Esophagus muscularis mucosa (tissue), 4 donors: Measurements from ENCODE around the gene WWOX. TPM values are rescaled to one million over a fixed set of nuclear protein-coding genes. Genes with fewer than 3 reads are reported as not detected.
A peak's percentile ranks its signal among the peaks of the same experiment; 100 is the strongest.

Experiments used
- DNase-seq: peaks from one replicate; pipeline ENCODE4 v3.0.0-alpha.2; 2017; ENCODE audit errors: extremely low spot score
- H3K27ac ChIP-seq, 4 donors: fragments of 200-600 bp; sonication (generic); replicated peaks in 1 of 4; 1 replicate in 3 of 4; 2 replicates in 1 of 4; pipeline ENCODE4 v1.5.1; 2016 to 2019; ENCODE audit warnings: mild to moderate bottlenecking in 1 of 4
- H3K27me3 ChIP-seq, 4 donors: fragments of 200-600 bp; sonication (generic); one replicate each; pipeline versions ENCODE4 v1.5.1 to v1.6.0; 2016 to 2019
- H3K36me3 ChIP-seq, 4 donors: fragments of 200-600 bp; sonication (generic); one replicate each; pipeline ENCODE4 v1.5.1; 2016 to 2019
- H3K4me1 ChIP-seq, 4 donors: fragments of 200-600 bp; sonication (generic); one replicate each; pipeline ENCODE4 v1.5.1; 2016 to 2019
- H3K4me3 ChIP-seq, 4 donors: fragments of 200-600 bp; sonication (generic); 1 replicate in 2 of 4; 2 replicates in 2 of 4; pipeline ENCODE4 v1.5.1; 2016 to 2019; ENCODE audit warnings: mild to moderate bottlenecking in 4 of 4, moderate library complexity in 1 of 4
- H3K9me3 ChIP-seq, 4 donors: fragments of 200-600 bp; sonication (generic); 1 replicate in 3 of 4; 2 replicates in 1 of 4; pipeline ENCODE4 v1.5.1; 2016 to 2019
- EP300 ChIP-seq: sonication (generic); formaldehyde crosslinking; IDR thresholded peaks from one replicate; pipeline ENCODE4 v1.6.1; 2017; ENCODE audit warnings: antibody characterized with exemption
- POLR2A ChIP-seq: fragments of 450-650 bp; IDR thresholded peaks from one replicate; pipeline ENCODE4 v1.6.1; 2017; ENCODE audit warnings: antibody characterized with exemption, moderate library complexity, mild to moderate bottlenecking, low read depth
- POLR2AphosphoS5 ChIP-seq, 2 donors: sonication (generic); formaldehyde crosslinking; IDR thresholded peaks; one replicate each; pipeline ENCODE4 v1.6.1; 2017; ENCODE audit warnings: antibody characterized with exemption in 2 of 2
- WGBS: methylation state at CpG from one replicate; pipeline ENCODE4 v1.1.5; 2018; 5-methylcytosine and 5-hydroxymethylcytosine counted together
- intact Hi-C: fragments of 100-400 bp; cut with DNase I; formaldehyde crosslinking; loops from one replicate; pipeline ENCODE4 v1.15.1; 2023
- total RNA-seq, 4 donors: library from RNA; depleted of rRNA; stranded (reverse); fragments of >200 nt; gene quantifications; one replicate each; pipeline versions ENCODE4 v1.1.0 to v1.2.1, GENCODE V29; 2016
- TF ChIP-seq, protein P1 (sequence below), 3 experiments: fragments of 200-600 bp in 2 of 3; fragments of 450-650 bp in 1 of 3; sonication (generic) in 2 of 3; IDR thresholded peaks; one replicate each; pipeline ENCODE4 v1.5.1; 2017 to 2019; ENCODE audit warnings: antibody characterized with exemption in 3 of 3, mild to moderate bottlenecking in 2 of 3, moderate library complexity in 1 of 3

The WWOX gene
- total RNA-seq, 4 donors from 2014 or later: 14.4 to 27.8 (median 15.4) TPM

DNA sequence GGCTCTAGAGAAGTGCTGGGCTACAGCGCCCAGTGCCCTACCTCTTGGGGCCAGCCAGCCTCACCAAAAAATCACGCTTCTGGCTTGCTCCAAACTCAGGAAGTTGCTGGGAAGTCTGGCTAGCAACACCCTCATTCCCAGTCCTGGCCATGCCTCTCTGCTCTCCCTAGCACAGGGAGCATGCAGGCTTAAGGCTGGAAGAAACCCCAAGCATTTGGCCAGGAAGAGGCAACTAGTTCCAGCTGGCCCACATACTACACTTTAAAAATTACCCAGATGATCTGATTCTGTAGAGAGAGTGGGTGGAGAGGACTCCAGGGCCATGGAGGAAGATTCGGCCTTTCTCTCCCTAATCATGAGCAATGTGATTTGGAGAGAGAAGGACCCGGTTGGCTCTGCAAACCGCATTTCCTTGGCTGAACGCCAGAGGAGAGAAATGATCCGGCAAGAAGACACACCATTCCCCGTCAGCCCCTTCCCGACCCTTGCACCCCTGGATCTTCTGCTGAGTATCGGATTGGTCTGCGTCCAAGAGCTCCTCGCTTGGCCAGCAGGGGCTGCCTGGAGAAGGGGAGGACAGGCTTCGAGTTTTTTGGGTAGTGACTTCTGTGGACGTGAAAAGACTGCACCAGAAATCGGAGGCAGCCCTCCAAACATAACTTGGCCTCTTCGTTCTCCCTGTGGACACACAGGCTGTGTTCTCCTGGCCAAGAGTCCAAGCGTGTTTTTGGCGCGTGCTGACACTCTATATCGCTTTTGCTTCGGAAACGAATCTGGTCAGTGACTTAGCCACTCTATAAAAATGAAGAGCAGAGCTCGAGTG, 406.3 kb downstream of the WWOX start:
- peak overlapping the region; percentile 39 to 76 (median 60) for H3K27ac ChIP-seq
- intact Hi-C loops: loop anchor here (5.0 to 10.0 kb wide), 3 partner anchors 257 to 1959 kb away; no protein-coding TSS in a partner anchor

DNA sequence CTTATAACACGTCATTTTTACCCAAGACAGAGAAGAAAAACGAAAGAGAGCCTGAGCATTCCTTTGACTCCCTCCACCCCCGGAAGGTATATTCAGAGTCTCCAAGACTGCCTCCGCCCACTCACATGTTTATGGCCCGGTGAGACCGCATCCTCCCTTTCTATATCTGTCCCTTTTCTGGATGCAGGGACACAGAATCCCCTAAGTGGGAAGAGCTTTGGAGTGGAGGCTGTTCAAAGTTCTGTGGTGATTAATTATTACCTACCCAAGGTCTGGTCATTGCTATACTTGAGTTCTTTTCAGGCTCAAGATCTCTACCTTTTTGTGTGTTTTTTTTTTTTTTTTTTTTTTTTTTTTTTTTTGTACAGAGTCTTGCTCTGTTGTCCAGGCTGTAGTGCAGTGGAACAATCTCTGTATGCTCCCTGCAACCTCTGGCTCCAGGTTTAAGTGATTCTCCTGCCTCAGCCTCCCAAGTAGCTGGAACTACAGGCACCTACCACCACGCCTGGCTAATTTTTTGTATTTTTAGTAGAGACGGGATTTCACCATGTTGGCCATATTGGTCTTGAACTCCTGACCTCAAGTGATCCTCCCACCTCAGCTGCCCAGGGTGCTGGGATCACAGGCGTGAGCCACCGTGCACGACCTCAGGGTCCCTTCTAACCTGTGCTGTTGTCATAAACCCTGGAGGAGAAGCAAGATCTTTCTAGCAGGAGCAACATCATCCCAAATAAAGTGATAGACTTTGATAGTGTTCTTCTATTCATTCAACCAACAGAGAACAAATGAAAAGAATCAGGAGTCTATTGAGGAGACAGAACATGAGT, 407.1 kb downstream of the WWOX start:
- H3K4me3 ChIP-seq: peak overlapping the region; percentile 31 to 45 (median 36)
- WGBS: 71% methylated on average over 11 of the region's 11 CpGs
- no peaks in the 10 kb centered on the region for H3K27me3 ChIP-seq
- no peaks in the 10 kb centered on the region for H3K9me3 ChIP-seq
- intact Hi-C loops: loop anchor here (5.0 to 10.0 kb wide), 3 partner anchors 256 to 1958 kb away; no protein-coding TSS in a partner anchor
- no peaks in the 10 kb centered on the region for H3K36me3 ChIP-seq
- no peak for DNase-seq
- TF ChIP-seq POLR2A: no peak
- TF ChIP-seq, protein P1, sequence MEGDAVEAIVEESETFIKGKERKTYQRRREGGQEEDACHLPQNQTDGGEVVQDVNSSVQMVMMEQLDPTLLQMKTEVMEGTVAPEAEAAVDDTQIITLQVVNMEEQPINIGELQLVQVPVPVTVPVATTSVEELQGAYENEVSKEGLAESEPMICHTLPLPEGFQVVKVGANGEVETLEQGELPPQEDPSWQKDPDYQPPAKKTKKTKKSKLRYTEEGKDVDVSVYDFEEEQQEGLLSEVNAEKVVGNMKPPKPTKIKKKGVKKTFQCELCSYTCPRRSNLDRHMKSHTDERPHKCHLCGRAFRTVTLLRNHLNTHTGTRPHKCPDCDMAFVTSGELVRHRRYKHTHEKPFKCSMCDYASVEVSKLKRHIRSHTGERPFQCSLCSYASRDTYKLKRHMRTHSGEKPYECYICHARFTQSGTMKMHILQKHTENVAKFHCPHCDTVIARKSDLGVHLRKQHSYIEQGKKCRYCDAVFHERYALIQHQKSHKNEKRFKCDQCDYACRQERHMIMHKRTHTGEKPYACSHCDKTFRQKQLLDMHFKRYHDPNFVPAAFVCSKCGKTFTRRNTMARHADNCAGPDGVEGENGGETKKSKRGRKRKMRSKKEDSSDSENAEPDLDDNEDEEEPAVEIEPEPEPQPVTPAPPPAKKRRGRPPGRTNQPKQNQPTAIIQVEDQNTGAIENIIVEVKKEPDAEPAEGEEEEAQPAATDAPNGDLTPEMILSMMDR (IDR thresholded peaks at IDR 0.05): no peak
- TF ChIP-seq POLR2AphosphoS5 (IDR thresholded peaks at IDR 0.05): no peak
- no peak for TF ChIP-seq EP300
- peaks cover 13 to 33% (median 29%) of the 10 kb centered on the region in 4 donors for H3K4me1 ChIP-seq
- peak overlapping the region; percentile 39 to 76 (median 60) for H3K27ac ChIP-seq

More for the DNA sequence above, 406.3 kb downstream of the WWOX start:
- H3K27me3 ChIP-seq: no peaks in the 10 kb centered on the region
- no peaks in the 10 kb centered on the region for H3K36me3 ChIP-seq
- peaks cover 13 to 33% (median 29%) of the 10 kb centered on the region in 4 donors for H3K4me1 ChIP-seq
- WGBS: 47% methylated on average over 22 of the region's 23 CpGs
- H3K9me3 ChIP-seq: no peaks in the 10 kb centered on the region
- no peak for DNase-seq
- H3K4me3 ChIP-seq: peak overlapping the region; percentile 31 to 45 (median 36)
- TF ChIP-seq POLR2AphosphoS5 (IDR thresholded peaks at IDR 0.05) (peak in 1 of 2 donors; percentile 32), POLR2A (no peak)
- TF ChIP-seq, protein P1 (IDR thresholded peaks at IDR 0.05): peak in 1 of 3 experiments; percentile 42

DNA sequence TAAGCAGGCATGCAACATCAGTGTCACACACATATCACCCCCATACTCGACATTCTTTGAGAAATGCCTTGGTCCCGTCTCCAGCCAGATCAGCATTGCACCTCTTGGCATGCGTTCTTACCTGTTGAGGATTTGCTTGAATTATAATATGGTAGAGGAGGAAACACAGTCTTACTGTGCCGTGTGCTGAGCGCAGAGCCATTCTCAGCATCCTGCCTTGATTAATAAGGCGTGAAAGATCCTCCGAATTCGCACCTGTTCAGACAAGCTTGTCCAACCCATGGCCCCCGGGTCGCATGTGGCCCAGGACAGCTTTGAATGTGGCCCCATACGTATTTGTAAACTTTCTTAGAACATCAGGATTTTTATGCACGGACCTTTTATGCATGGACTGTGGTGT, 408.1 kb downstream of the WWOX start:
- DNase-seq: no peak
- Histone ChIP-seq H3K27me3 (no peaks in the 10 kb centered on the region), H3K4me1 (peaks cover 13 to 33% (median 29%) of the 10 kb centered on the region in 4 donors), H3K9me3 (no peaks in the 10 kb centered on the region), H3K4me3 (no peak overlapping the region), H3K36me3 (no peaks in the 10 kb centered on the region), H3K27ac (no peak overlapping the region)
- intact Hi-C loops: loop anchor here (5.0 to 10.0 kb wide), 3 partner anchors 255 to 1957 kb away; no protein-coding TSS in a partner anchor
- TF ChIP-seq POLR2AphosphoS5 (IDR thresholded peaks at IDR 0.05): no peak
- no peak for TF ChIP-seq EP300
- no peak for TF ChIP-seq POLR2A
- TF ChIP-seq, protein P1 (IDR thresholded peaks at IDR 0.05): no peak
- WGBS: 90% methylated on average over 12 of the region's 12 CpGs

DNA sequence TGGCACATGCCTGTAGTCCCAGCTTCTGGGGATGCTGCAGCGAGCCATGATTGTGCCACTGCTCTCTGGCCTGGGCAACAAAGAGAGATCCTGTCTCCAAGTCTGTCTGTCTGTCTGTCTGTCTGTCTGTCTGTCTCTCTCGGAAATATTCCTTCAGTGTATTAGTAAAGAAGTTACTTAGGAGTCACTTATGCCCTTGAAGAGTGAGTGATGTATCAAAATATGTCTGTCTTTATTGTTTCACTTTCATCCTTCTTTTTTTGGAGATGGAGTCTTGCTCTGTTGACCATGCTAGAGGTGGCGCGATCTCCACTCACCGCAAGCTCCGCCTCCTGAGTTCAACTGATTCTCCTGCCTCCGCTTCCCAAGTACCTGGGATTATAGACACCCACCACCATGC, 410.5 kb downstream of the WWOX start:
- H3K9me3 ChIP-seq: no peaks in the 10 kb centered on the region
- WGBS: 93% methylated on average over 7 of the region's 7 CpGs
- H3K27ac ChIP-seq: no peak overlapping the region
- H3K36me3 ChIP-seq: no peaks in the 10 kb centered on the region
- TF ChIP-seq, protein P1 (IDR thresholded peaks at IDR 0.05): no peak
- no peak for TF ChIP-seq EP300
- no peak for TF ChIP-seq POLR2AphosphoS5 (IDR thresholded peaks at IDR 0.05)
- TF ChIP-seq POLR2A: no peak
- no peak for DNase-seq
- intact Hi-C loops: loop anchor here (5.0 to 10.0 kb wide), 3 partner anchors 252 to 1955 kb away; no protein-coding TSS in a partner anchor
- H3K4me3 ChIP-seq: no peak overlapping the region
- H3K27me3 ChIP-seq: no peaks in the 10 kb centered on the region
- peaks cover 6 to 17% (median 14%) of the 10 kb centered on the region in 4 donors for H3K4me1 ChIP-seq
